GM18868 (cell line): ENCODE data around the gene PFN3.
A peak's percentile ranks its signal among the peaks of the same experiment; 100 is the strongest.

Source experiments
- ATAC-seq: cut with Tn5 transposase; IDR thresholded peaks from one replicate; pipeline ENCODE4 v1.9.1; 2021; ENCODE audit warnings: mild to moderate bottlenecking, moderate library complexity; ENCODE audit not compliant: unreplicated experiment

The PFN3 gene

DNA sequence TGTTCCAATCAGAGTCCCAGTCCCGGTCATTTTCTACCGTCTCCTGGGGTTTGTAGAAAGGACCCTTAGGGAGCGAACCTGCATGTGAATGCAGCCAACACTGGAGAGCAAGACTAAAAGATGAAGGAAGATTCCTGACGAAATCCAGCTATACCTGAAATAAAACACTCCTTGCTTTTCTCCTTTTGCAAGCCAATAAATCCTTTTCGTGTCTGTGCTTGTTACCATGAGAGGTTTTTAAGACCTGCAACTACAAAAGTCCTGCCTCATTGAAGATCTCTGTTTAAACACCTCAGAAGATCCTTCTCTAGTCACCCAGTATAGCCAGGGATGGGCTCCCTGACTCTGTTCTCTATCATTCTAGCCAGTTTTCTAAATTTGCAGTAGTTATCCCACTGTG is 26.2 kb downstream of the PFN3 start:
- ATAC-seq, result no peak

DNA sequence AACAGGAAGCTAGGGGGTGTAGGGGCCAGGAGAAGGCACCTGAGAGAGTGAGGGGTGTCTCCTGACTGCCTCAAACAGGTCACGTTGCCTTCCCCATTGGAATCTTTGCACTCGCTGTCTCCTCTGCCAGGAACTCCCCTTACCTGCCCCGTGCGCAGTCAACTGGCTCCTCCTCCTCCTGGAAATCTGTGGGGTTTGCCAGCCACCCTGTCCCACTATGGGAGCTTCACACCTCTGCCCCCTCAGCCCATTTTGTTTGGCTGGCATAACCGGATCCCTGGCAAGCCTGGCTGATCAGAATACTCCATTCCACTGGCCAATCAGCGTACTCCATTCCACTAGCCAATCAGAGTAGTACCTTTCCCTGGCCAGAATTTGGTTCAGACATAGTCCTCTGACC is 26.7 kb downstream of the PFN3 start:
- ATAC-seq, result no peak

DNA sequence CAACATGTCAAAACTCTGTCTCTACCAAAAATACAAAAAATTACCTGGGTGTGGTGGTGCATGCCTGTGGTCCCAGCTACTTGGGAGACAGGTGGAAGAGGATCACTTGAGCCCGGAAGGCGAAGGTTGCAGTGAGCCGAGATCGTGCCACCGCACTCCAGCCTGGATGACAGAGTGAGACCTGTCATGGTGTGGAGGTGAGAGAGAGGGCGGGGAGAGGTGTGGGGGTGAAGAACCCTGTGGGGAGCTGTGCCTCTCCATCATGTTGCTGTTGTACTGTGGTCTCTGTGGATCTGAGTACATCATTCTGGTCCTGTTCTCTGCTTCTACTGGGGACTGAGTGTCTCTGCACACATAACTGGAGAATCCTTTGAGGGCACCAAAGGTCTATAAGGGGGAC is 27.6 kb downstream of the PFN3 start:
- ATAC-seq, result no peak

DNA sequence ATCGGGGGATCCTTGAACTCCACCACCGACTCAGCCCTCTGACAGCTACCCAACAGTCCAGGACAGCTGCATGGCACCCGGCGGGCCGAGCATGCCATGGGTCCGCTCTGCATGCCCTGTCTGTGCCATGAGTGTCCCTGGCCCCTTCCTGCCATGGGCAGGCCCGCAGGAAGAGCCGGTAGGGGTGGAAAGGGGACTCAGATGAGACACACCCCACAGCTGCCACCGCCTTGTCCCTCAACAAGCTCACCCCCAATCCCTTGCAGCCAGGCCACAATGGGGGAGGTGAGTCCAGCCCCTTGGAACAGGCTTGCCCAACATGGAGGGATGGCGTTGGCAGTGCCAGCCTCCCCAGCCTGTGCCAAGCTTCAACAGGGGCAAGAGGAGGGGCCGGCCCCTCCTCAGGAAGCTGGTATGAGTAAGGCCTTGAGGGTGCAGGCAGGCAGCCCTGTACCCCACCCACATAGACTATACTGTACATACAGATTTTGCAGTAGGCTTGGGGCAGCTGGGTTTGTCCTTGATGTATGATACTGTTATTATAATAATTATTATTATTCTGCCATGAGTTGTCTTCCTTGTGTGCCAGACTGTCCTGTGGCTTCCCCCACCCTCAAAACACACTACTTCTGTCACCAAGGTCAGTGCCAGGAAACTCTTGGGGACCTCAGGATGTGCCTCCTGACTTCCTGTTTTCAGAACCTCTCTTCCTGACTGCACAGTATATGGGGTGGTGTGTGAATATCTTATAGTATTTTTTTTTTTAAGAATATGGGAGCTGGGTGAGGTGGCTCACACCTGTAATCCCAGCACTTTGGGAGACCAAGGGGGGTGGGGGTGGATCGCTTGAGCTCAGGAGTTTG is 28.2 kb downstream of the PFN3 start:
- ATAC-seq, result no peak

DNA sequence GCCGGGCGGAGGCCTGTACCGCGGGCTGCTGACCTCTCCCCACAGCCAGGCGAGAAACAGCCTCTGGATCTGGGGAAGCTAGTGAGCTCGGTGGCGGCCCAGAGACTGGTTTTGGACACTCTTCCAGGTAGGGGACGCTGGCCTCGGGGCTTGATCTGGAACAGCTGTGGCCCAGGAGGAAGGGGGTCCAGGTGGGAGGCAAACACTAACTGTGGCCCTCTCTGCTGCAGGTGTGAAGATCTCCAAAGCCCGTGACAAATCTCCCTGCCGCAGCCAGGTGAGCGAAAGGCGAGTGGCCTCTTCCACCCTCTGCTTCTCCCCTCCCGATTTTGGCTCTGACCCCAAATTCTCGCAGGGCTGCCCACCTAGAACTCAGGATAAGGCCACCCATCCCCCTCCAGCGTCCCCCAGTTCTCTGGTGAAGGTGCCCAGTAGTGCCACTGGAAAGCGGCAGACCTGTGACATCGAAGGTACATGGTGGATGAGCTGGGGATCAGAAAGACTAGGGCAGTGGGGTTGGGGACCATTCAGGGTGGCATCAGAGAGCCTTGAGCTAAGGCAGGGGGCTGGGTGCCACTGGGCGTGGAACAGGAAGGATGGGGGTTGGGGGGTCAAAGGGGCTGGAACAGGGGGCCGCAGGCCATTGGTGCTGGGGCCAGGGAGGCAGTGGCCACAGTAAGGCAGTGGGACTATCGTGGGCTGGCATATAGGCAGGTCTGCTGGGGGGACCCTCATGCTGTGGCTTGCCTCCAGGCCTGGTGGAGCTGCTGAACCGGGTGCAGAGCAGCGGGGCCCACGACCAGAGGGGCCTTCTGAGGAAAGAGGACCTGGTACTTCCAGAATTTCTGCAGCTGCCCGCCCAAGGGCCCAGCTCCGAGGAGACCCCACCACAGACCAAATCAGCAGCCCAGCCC is 29.1 kb downstream of the PFN3 start:
- no peak for ATAC-seq

DNA sequence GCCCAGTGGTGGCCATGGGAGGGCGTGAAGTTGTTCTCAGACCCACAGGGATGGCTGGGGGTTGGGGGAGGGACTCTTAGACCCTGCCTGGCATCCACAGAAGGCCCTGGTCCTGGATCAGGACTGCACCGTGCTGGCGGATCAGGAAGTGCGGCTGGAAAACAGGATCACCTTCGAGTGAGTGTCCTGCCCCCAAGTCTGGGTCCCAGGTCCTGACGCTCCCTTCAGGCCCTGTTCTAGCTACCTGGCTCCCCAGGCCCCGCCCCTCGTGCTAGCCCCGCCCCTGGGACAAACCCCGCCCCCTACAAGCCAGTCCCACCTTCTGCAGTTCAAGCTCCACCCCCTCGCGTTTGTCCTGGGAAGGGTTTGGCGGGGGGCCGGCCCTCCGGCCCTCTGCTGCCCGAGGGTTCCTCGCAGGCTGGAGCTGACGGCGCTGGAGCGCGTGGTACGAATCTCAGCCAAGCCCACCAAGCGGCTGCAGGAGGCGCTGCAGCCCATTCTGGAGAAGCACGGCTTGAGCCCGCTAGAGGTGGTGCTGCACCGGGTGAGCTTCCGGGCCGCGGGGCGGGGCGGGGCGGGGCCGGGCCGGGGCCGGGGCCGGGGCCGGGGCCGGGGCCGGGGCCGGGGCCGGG is 29.9 kb downstream of the PFN3 start:
- ATAC-seq, result peak; percentile 72

DNA sequence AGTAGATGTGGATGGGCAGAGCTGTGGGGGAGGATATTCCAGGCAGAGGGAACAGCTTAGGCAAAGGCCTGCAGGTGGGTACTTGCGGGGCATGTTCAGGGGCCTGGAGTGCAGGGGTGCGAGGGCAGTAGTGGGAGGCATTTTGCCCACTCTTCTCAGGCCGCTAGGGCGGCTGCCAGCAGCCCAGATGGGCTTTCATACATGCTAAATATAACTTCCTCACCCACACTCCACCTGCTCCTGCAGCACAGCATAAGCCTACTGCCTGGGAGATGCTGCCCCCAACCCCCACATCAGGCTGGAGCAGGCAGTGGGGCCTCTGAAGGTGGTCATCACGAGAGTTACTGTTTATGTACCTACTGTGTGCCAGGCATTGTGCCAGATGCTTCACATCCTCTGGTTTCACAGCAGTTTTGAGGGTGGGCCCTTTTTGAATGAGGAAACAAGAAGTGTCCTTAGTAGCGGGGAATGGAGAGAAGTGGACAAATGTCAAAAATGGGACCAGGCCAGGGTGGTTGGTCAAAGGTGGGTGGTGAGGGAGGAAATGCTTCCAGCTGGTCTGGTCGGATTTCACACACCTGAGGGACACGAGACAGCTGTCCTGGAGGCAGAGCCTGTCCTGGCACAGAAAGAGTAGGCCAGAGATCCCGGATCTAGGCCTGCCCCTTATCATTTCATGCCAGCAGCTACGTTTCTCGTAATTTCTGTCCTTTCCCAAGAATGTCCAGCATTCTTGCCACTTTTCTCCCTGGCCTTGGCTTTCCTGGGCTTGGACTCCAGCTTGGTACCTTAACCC is 30.6 kb downstream of the PFN3 start:
- ATAC-seq, result no peak

DNA sequence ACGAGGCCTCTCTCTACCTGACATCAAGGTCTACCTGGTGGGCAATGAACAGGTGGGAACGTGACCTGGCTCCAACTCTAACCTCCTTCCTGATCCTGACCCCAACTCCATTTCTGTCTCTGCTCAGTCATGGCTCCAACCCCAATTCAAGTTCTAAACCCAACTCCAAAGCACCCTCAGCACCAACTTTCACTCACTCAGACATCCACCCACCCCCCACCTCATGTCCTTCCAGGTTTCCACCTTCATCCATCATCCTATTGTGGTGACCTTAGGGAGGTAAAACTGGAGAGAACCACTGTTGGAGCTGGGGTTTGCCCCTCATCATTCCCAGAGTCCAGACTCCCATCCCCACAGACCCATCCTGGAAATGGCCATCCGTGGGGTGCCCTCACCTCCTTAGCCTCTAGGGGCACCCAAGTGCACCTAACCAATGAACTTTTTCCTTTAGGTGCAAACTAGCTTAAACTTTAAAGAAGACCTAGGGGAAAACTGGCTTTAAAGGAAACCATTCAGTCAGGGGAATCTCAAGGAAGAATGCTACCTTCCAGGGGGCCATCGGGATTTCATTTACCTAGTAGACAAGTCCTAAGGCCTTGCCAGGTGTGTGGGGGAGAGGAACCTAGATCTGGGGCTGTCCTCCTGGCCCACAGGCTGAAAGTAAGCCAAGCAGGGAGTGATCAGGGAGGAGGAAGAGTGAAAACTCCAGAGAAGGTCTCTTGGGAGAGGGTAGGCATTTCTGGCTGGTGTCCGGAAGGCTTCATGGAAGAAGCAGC is 31.4 kb downstream of the PFN3 start:
- ATAC-seq, result no peak

DNA sequence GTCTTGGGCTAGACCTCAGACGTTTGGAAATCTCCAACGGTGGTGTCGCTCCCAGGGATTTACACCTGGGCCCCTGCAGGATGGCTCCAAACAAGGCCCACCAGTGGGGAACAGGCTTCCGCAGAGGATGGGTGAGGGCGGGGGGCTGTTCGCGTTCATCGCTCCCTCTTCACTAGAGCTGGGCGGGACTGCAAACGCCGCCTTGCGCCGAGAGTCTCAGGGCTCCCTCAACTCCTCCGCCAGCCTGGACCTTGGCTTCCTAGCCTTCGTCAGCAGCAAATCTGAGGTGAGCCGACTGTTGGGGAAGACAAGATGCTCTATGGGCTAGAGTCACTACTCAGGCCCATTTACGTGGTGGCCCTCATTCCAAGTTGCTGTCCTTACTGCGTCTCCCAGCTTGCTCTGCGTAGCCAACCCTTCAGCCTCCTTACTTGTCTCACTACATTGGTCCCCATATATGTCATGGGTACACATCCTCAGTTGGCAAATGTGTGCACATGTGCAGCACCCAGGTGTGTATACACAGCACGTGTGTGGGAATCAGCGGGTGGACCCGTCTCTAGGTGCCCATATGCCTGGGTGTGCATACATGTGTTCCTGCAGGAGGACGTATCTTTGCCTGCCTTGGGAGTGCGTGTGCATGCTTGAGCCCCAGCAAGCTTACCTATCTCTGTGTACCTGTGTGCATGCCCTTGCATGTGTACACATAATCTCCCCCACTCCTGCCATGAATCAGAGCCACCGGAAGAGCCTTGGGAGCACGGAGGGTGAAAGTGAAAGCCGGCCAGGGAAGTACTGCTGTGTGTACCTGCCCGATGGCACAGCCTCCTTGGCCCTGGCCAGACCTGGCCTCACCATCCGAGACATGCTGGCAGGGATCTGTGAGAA is 32.2 kb downstream of the PFN3 start:
- no peak for ATAC-seq

DNA sequence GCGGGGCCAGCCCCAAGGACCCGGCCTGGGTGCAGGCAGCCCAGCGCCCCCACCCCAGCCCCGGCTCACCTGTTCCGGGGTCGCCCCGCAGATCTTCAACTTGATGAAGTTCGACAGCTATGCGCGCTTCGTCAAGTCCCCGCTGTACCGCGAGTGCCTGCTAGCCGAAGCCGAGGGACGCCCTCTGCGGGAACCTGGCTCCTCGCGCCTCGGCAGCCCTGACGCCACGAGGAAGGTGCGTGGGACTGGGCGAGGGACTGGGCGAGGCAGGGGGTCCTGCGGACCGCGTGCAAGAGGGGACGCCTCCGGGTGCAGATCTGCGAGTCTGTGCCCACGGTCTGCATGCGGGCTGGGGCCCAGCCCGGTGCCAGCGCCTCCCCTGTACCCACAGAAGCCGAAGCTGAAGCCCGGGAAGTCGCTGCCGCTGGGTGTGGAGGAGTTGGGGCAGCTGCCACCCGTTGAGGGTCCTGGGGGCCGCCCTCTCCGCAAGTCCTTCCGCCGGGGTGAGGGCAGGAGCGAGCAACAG is 33.1 kb downstream of the PFN3 start:
- ATAC-seq, result no peak

DNA sequence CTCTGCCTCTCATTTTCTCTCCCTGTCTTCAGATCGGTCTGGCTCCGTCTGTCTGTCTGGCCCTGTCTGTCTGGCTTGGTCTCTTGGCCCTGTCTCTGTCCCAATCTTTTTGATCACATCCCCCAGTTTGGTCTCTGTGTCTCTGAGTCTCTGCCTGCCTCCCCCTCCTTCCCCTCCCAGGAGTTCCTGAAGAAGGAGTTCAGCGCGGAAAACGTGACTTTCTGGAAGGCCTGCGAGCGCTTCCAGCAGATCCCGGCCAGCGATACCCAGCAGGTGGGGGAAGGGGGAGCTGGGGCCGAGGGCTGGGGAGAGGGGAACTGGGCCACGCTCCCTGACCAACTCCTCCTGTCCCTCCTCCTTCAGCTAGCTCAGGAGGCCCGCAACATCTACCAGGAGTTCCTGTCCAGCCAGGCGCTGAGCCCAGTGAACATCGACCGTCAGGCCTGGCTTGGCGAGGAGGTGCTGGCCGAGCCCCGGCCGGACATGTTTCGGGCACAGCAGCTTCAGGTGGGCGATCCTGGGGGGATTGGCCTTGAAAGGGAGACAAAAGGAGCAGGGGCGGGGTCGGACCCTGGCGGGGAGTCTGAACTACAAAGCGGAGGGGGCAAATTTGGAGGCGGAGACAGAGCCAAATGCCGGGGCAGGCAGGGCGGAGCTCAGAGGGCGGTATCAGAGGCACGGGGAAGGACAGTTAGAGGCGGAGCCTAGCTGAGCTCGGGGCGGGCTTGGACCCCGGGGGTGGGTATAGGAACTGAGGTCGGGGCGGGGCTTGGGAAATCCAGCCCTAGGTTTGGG is 33.7 kb downstream of the PFN3 start:
- no peak for ATAC-seq

DNA sequence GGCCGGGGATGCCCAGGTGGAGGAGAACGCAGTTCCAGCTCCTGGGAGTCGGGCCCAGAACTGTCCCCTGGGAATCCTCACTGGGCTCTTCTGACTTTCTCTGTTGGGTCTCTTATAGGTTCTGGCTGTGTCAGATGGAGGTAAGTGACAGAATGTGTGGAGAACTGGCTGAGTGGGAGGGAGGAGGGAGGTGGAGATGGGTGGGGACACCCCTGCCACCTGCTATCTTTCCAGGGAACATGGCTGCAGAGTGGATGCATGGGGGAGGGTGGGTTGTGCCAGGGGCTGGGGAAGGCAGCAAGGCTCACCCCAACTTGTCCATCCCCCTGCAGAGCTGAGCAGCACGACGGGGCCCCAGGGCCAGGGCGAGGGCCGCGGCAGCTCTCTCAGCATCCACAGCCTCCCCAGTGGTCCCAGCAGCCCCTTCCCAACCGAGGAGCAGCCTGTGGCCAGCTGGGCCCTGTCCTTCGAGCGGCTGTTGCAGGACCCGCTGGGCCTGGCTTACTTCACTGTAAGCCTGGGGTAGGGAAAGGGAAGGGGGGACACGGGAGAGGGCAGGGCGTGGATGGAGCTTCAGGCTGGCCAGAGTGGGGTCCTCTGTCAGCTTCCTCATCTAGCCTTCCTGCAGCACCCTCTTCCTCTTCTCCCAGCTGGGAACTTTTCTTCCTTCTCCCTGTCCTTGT is 34.5 kb downstream of the PFN3 start:
- ATAC-seq, result no peak

DNA sequence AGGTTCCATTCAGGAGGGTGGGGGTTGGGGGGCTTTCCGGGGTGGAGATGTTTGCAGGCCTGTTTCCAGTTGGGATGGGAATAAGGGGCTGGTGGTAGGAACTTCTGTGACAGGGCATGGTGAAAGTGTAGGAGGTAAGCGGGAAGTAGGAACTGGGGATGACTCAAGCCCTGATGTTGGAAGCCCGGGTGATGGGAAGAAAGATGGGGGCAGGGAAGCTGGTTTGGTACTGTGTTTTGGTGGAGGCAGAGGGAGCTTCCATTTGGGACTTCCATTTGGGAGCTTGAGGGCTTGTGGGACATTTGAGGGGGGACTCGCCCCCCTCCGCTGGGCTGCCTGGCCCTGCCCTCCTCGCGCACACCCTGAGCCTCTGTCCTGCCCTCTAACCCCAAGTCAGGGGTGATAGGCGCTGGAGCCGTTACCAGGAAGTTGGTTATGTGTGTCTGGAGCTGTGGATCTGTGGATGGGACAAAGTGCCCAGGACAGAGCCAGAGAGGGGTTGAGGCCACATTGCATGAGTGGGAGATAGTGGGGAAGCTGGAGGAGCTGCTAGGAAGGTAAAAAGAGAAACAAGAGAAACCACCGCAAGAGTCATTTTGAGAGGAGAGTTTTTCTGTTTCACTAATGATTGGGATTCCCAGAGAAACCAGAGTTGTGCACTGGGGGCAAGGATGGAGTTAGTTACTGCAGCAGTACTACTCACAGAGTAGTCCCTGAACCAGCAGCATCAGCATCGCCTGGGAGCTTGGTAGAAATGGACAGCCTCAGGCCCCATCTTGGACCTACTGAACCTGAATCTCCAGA is 36.1 kb downstream of the PFN3 start:
- peak; percentile 50 for ATAC-seq

DNA sequence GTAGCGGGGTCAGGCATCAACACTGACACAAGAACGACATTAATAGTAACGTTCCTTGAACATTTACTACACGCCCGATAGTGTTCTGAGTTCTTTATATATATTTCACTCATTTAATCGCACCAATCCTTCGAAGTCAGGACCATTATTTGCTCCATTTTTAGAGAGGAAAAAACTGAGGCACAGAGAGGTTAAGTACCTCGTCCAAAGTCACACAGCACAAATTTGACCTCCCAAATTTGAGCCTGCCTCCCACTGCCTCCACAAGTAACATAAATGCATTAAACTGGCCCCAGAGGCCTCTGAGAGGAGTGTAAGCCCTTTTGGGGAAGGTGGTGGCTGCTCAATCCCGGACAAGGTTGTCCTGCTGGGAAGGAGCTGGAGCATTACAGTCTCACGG is 36.9 kb downstream of the PFN3 start:
- no peak for ATAC-seq

DNA sequence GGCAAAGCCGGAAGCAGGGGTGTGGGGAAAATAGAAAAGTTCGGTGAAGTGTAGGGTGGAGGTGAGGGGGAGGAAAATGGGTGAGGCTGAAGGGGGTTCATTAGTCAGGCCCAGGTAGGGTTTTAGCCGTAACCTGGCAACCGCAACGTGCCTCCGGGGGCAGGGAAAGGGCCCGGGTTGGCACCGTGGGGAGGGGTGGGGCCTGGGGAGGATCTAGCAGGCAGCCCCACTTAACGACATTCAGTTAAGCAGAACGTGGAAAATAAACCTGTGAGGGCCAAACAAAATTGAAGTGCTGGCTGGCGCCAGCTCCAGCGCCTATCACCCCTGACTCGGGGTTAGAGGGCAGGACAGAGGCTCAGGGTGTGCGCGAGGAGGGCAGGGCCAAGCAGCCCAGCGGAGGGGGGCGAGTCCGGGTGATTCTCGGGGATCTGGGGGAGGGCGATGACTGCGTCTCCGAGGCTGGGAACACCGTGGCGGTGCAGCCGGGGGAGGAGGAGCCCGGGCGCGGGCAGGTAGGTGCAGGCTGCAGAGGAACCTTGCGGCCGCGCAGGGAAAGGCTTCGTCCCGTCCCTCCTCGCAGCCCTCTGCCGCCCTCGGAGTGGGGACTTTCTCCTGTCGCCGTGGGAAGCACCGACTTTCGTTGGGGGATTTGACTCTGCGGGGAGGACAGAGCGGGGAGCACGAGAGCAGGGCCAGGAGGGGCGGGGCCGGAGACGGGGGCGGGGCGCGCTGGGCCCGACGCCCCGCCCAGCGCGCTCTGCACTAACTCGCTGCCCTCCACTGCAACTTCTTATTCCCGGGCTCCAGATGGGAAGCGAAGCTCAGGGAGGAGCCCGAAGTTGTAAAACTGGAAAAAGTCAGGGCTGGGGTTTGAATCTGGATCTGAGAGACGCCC is 37.6 kb downstream of the PFN3 start:
- ATAC-seq, result peak; percentile 35

DNA sequence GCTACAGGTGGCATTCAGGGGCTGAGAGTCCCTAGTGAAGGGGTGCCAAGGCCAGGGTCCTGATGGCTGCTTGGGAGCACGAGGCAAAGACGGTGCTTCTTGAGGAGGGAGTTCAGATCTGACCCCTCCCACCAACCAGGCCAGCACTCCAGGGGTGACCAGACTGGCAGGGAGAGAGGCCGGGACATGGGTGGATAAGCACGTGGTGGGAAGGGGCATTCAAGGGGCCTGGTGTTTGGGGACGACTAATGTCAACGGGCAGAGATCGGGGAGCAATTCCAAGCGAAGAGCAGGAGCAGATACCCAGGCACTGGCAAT is 38.2 kb downstream of the PFN3 start:
- ATAC-seq, result no peak
